ENCODE data around the gene RETREG2. TPM values are rescaled to one million over a fixed set of nuclear protein-coding genes. Genes with fewer than 3 reads are reported as not detected.

RETREG2 gene
- total RNA-seq, 1 donor from 2014 or later, result 70.0 TPM

GRCh38 chr2:219174801-219175200 is 3.3 kb upstream of the RETREG2 start:
- Mint-ChIP-seq H3K27me3 (ENCODE audit: low read depth) (no peaks in the 10 kb centered on the region), H3K4me3 (no peak overlapping the region), H3K27ac (no peak overlapping the region), H3K4me1 (peaks cover 25% of the 10 kb centered on the region), H3K9me3 (no peaks in the 10 kb centered on the region), H3K36me3 (peaks cover 10% of the 10 kb centered on the region)
- no peak for DNase-seq (ENCODE audit: low spot score in 2 of 2, unreplicated experiment in 2 of 2)
- no peak for TF ChIP-seq CTCF (IDR thresholded peaks at IDR 0.05; ENCODE audit: unreplicated experiment)

GRCh38 chr2:219175486-219175885 is 2.6 kb upstream of the RETREG2 start:
- peak overlapping the region; percentile 82 for H3K4me3 Mint-ChIP-seq
- H3K27me3 Mint-ChIP-seq (ENCODE audit: low read depth), result no peaks in the 10 kb centered on the region
- peaks cover 25% of the 10 kb centered on the region for H3K4me1 Mint-ChIP-seq
- DNase-seq (ENCODE audit: low spot score in 2 of 2, unreplicated experiment in 2 of 2), result no peak
- peaks cover 10% of the 10 kb centered on the region for H3K36me3 Mint-ChIP-seq
- TF ChIP-seq CTCF (IDR thresholded peaks at IDR 0.05; ENCODE audit: unreplicated experiment), result no peak
- H3K27ac Mint-ChIP-seq, result no peak overlapping the region
- H3K9me3 Mint-ChIP-seq, result no peaks in the 10 kb centered on the region

DNA sequence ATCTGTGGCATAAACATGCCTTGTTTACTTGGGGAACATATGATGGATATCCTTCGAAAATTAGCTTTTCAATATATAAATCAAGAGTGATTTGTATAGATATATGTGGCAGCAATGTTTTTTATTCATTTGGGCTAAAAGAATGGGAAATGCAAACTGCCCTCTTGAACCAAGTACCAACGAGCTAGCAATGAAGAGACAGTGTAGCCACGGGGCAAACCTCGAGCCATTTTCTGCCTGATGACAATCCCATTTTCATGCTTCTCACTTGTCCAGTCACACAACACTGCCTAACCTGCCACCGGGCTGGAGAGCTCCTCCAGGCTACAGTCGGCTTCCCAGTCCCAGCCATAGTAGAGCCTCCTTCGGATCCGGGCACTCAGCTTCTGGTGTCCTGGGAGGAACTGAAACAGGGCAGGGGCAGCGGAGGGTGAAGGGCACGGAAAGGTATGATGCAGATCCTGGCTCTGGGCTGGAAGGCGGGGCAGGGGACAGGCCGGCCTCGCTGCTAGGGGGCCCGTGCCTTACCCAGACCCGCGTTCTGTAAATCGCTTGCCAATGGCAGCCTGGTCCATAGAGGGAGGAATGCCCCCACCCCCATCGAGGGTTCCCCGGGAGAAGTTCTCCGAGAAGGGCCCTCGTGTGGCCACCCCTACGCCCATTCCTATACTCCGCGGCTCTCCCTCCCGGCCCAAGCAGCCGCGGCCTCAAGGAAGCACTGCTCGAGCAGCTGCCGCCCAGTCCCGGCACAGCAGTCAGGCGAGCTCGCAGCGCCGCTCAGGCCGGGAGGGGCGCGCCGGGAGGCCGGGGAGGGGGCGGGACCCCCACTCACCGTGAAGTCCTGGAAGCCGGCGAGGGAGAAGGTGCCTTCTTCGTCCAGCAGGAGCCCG is 1.9 kb upstream of the RETREG2 start:
- no peak for DNase-seq (ENCODE audit: low spot score in 2 of 2, unreplicated experiment in 2 of 2)
- Mint-ChIP-seq H3K9me3 (no peaks in the 10 kb centered on the region), H3K27ac (peak overlapping the region; percentile 81), H3K4me1 (peaks cover 25% of the 10 kb centered on the region), H3K27me3 (ENCODE audit: low read depth) (no peaks in the 10 kb centered on the region), H3K36me3 (peaks cover 16% of the 10 kb centered on the region), H3K4me3 (peak overlapping the region; percentile 82)
- TF ChIP-seq CTCF (IDR thresholded peaks at IDR 0.05; ENCODE audit: unreplicated experiment), result no peak

DNA sequence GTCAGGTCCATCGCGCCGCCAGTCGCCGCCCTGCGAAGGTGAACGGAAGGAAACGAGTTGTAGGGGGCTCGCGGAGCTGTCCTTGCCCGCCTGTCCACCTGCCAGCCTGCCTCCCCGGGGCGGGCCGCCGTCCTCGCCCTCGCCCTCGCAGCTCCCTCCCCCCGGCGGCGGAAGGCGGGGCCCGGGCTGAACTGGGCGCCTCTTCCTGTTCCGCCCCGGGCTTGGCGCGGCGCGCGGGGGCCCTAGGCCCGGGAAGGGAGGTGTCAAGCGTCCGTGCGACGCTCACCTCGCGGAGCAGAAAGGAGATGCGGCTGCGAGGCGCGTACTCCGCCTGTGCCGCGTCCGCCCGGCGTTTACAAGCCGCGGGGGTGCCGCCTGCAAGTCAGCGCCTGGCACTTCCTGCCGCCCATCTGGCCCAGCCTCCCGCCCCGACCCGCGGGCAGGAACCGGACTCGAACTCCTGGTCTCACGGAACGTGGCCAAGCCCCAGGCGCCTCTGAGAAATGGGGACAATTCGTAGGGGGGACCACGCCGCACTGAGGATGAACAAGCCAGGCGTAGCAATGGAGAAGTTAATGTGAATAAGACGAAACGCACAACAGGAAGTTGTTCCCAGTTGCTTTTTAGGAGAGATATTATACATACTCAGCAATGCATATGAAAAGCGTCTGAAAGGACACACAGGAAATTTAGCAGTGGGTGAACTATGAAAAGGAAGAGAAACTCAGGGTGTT is 1.1 kb upstream of the RETREG2 start, which contains the start of gene CNPPD1:
TSS of gene CNPPD1 (minus strand) at position 108 of the 734 bp plus-strand sequence. CDS start at position 11, 97 bp downstream.
- peak within 1 kb of the TSS; percentile 82 for H3K4me3 Mint-ChIP-seq
- H3K27ac Mint-ChIP-seq, result peak within 1 kb of the TSS; percentile 99
- H3K4me1 Mint-ChIP-seq, result peaks cover 24% of the 10 kb centered on the region
- DNase-seq (ENCODE audit: low spot score in 2 of 2, unreplicated experiment in 2 of 2), result peak; percentile 63 to 83
- H3K9me3 Mint-ChIP-seq, result no peaks in the 10 kb centered on the region
- peaks cover 24% of the 10 kb centered on the region for H3K36me3 Mint-ChIP-seq
- no peaks in the 10 kb centered on the region for H3K27me3 Mint-ChIP-seq (ENCODE audit: low read depth)
- TF ChIP-seq CTCF (IDR thresholded peaks at IDR 0.05; ENCODE audit: unreplicated experiment), result no peak

- peak overlapping the region; percentile 78 for H3K4me3 Mint-ChIP-seq
Observed at GRCh38 chr2:219178377-219179175, 501 bp downstream of the RETREG2 start.

More at GRCh38 chr2:219178377-219179175, 501 bp downstream of the RETREG2 start:
- H3K4me1 Mint-ChIP-seq, result peaks cover 24% of the 10 kb centered on the region
- TF ChIP-seq CTCF (IDR thresholded peaks at IDR 0.05; ENCODE audit: unreplicated experiment), result no peak
- no peak for DNase-seq (ENCODE audit: low spot score in 2 of 2, unreplicated experiment in 2 of 2)
- H3K27me3 Mint-ChIP-seq (ENCODE audit: low read depth), result no peaks in the 10 kb centered on the region
- H3K36me3 Mint-ChIP-seq, result peaks cover 24% of the 10 kb centered on the region
- no peaks in the 10 kb centered on the region for H3K9me3 Mint-ChIP-seq
- H3K27ac Mint-ChIP-seq, result peak overlapping the region; percentile 81
